Measurements from ENCODE around the gene ENTPD7. TPM values are rescaled to one million over a fixed set of nuclear protein-coding genes. Genes with fewer than 3 reads are reported as not detected.

ENTPD7 gene
- total RNA-seq, 1 experiment from 2014 or later: 11.4 TPM

DNA sequence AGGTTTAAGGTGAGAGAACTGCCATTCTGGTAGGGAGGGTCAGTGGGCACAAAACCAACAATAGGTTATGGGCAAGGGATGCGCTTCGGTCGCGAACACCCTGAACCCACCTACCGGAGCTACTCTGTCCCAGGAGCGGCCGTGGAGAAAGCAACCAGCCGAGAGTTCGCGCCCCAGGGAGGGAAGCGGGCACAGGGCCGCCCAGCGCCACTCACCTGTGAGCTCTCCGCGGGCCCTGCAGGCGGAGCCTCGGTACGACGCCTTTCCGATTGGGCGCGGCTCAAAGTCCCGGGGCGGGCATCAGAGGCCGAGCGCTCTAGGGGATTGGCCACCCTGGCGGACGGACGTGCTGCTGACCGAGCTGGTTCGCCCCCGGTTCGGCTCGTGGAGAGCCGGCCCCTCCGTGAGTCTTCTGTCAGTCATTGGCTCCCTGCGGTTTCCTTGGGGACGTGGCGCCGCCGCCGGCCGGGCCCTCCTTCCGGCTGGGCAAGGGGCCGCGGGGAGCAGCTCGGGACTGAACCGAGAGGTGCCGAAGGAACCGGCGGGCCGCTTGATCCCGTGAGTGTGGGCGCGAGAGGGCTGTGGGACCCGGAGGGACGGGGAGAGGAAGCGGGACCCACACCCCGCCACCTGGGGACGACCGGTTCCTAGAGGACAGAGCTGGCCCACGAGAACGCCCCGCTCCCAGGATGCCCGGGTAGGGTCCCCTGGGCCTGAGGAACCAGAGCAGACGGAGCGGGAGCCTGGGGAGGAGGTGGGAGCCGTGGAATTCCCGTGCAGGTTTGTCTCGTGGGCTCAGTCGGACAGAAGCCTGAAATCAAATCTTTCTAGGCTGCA is at the start of gene ENTPD7 (continued):
- TF ChIP-seq, protein P1, sequence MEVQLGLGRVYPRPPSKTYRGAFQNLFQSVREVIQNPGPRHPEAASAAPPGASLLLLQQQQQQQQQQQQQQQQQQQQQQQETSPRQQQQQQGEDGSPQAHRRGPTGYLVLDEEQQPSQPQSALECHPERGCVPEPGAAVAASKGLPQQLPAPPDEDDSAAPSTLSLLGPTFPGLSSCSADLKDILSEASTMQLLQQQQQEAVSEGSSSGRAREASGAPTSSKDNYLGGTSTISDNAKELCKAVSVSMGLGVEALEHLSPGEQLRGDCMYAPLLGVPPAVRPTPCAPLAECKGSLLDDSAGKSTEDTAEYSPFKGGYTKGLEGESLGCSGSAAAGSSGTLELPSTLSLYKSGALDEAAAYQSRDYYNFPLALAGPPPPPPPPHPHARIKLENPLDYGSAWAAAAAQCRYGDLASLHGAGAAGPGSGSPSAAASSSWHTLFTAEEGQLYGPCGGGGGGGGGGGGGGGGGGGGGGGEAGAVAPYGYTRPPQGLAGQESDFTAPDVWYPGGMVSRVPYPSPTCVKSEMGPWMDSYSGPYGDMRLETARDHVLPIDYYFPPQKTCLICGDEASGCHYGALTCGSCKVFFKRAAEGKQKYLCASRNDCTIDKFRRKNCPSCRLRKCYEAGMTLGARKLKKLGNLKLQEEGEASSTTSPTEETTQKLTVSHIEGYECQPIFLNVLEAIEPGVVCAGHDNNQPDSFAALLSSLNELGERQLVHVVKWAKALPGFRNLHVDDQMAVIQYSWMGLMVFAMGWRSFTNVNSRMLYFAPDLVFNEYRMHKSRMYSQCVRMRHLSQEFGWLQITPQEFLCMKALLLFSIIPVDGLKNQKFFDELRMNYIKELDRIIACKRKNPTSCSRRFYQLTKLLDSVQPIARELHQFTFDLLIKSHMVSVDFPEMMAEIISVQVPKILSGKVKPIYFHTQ (CRISPR knock-in tag; IDR thresholded peaks at IDR 0.05): no peak
- TF ChIP-seq PRRX2 (CRISPR knock-in tag; IDR thresholded peaks at IDR 0.05) (no peak), NFATC4 (CRISPR knock-in tag; IDR thresholded peaks at IDR 0.05) (no peak), RELA (CRISPR knock-in tag; IDR thresholded peaks at IDR 0.05; ENCODE audit: borderline replicate concordance) (no peak), CDX4 (CRISPR knock-in tag; IDR thresholded peaks at IDR 0.05; ENCODE audit: borderline replicate concordance) (no peak), ZNF671 (CRISPR knock-in tag; IDR thresholded peaks at IDR 0.05) (no peak), TCF7 (CRISPR knock-in tag; IDR thresholded peaks at IDR 0.05; ENCODE audit: low read depth) (no peak), GRHL2 (CRISPR knock-in tag; IDR thresholded peaks at IDR 0.05; ENCODE audit: insufficient replicate concordance, severe bottlenecking) (no peak), CREM (CRISPR knock-in tag; IDR thresholded peaks at IDR 0.05) (0 out of 2 replicates have a peak, but pooled peaks have one; percentile 42), USF2 (CRISPR knock-in tag; IDR thresholded peaks at IDR 0.05) (0 out of 2 replicates have a peak, but pooled peaks have one; percentile 17), ZNF138 (CRISPR knock-in tag; conservative IDR thresholded peaks at IDR 0.05) (no peak), SMAD4 (CRISPR knock-in tag; IDR thresholded peaks at IDR 0.05) (no peak), USF1 (CRISPR knock-in tag; IDR thresholded peaks at IDR 0.05) (no peak; the same call in 1 of the 2 replicates), FOXK1 (CRISPR knock-in tag; IDR thresholded peaks at IDR 0.05) (no peak)
- TF ChIP-seq, protein P2, sequence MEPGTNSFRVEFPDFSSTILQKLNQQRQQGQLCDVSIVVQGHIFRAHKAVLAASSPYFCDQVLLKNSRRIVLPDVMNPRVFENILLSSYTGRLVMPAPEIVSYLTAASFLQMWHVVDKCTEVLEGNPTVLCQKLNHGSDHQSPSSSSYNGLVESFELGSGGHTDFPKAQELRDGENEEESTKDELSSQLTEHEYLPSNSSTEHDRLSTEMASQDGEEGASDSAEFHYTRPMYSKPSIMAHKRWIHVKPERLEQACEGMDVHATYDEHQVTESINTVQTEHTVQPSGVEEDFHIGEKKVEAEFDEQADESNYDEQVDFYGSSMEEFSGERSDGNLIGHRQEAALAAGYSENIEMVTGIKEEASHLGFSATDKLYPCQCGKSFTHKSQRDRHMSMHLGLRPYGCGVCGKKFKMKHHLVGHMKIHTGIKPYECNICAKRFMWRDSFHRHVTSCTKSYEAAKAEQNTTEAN (CRISPR knock-in tag; IDR thresholded peaks at IDR 0.05): no peak

DNA sequence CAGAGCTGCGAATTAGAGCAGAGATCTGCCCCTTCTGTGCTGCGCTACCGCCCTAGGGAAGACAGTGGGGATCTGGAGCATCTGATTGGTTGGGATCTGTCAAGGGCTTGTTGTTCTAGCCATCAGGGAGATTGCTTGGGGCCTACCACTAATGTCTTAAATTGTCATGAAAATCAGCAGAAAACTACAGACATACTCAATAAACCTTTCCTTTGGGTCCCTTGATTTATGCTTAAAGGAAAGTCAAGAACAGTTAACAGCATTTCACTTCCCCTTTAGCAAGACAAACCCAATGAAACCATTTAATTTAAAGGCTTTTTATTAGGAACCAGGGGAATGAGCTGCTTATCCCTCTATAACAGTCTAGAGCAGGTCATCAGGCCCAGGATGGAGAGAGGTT is 49.1 kb upstream of the ENTPD7 start:
- Mint-ChIP-seq H3K4me3 (no peak overlapping the region), H3K9me3 (no peaks in the 10 kb centered on the region), H3K27me3 (ENCODE audit: low read depth) (no peaks in the 10 kb centered on the region), H3K27ac (no peak overlapping the region), H3K36me3 (no peaks in the 10 kb centered on the region), H3K4me1 (peaks cover 4% of the 10 kb centered on the region)
- DNase-seq (ENCODE audit: low spot score): no peak
- CTCF ChIA-PET: interaction anchor here (2.2 to 3.0 kb wide), 2 partner anchors 50 to 174 kb away, joined by 8 to 28 read pairs; no protein-coding TSS in a partner anchor
- peak; percentile 45 for ATAC-seq
- POLR2A ChIA-PET: no interaction called here
- TF ChIP-seq ZNF425 (CRISPR knock-in tag; conservative IDR thresholded peaks at IDR 0.05): no peak
- no peak for TF ChIP-seq ZNF138 (CRISPR knock-in tag; conservative IDR thresholded peaks at IDR 0.05)
- no peak for TF ChIP-seq SOX15 (CRISPR knock-in tag; IDR thresholded peaks at IDR 0.05)
- no peak for TF ChIP-seq NR2C2 (CRISPR knock-in tag; IDR thresholded peaks at IDR 0.05)
- no peak for TF ChIP-seq ATF6 (CRISPR knock-in tag; IDR thresholded peaks at IDR 0.05)
- TF ChIP-seq NR3C1 (CRISPR knock-in tag; conservative IDR thresholded peaks at IDR 0.05; ENCODE audit: low read depth): no peak
- TF ChIP-seq, protein P3, sequence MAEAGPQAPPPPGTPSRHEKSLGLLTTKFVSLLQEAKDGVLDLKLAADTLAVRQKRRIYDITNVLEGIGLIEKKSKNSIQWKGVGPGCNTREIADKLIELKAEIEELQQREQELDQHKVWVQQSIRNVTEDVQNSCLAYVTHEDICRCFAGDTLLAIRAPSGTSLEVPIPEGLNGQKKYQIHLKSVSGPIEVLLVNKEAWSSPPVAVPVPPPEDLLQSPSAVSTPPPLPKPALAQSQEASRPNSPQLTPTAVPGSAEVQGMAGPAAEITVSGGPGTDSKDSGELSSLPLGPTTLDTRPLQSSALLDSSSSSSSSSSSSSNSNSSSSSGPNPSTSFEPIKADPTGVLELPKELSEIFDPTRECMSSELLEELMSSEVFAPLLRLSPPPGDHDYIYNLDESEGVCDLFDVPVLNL (CRISPR knock-in tag; IDR thresholded peaks at IDR 0.05; ENCODE audit: borderline replicate concordance, low read depth): no peak
- TF ChIP-seq ETV6 (CRISPR knock-in tag; IDR thresholded peaks at IDR 0.05): no peak
- no peak for TF ChIP-seq CREM (CRISPR knock-in tag; IDR thresholded peaks at IDR 0.05)
- no peak for TF ChIP-seq PRRX2 (CRISPR knock-in tag; IDR thresholded peaks at IDR 0.05)
